GM19395 (cell line): ENCODE measurements around the gene SPDYC.
"Not testable (repeated sequence)": the region's sequence is repeated elsewhere in the genome, so short reads cannot be mapped to it uniquely, and the experiment has no call there.

Experiments
- ATAC-seq: cut with Tn5 transposase; IDR thresholded peaks from one replicate; pipeline ENCODE4 v1.9.1; 2021; ENCODE audit warnings: mild to moderate bottlenecking, moderate library complexity; ENCODE audit not compliant: unreplicated experiment

Gene SPDYC

GRCh38 chr11:65134240-65134951 is 35.6 kb upstream of the SPDYC start, which contains the start of gene SYVN1:
SYVN1 (minus strand) TSS chr11:65134519; CDS start chr11:65133601, 918 bp downstream.
- peak; percentile 70 for ATAC-seq

DNA sequence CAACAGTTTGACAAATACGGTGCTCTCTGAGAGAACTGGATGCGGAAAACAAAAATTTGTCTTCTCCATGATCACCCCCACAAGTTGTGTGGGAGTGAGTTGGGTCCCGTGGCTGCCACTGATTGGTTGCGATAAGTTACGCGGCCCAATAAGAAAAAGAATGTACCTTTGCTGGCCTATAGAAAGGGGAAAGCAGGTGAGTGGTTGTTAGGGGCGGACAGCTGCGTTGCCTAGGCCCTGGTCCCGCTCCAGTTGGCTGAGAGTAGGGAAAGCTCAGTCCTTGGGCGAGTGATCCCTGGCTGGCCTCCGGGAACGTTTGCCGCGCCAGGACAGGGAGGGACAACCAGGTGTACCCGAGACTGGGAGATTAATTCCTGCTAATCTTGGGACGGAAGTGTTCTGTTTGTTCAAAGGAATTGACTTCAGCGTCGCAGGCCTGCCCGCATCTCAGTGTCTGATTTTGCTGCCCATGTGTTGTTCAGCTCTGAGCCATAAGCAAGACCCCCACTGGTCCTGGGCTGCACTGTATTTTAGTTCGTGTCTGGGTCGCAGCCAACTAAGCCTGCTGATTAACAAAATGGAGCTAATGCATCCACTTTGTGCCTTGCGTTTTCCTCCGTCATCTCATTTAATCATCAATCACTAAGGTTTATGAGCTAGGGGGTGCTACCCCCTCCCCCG is 34.9 kb upstream of the SPDYC start:
- ATAC-seq = peak; percentile 71

DNA sequence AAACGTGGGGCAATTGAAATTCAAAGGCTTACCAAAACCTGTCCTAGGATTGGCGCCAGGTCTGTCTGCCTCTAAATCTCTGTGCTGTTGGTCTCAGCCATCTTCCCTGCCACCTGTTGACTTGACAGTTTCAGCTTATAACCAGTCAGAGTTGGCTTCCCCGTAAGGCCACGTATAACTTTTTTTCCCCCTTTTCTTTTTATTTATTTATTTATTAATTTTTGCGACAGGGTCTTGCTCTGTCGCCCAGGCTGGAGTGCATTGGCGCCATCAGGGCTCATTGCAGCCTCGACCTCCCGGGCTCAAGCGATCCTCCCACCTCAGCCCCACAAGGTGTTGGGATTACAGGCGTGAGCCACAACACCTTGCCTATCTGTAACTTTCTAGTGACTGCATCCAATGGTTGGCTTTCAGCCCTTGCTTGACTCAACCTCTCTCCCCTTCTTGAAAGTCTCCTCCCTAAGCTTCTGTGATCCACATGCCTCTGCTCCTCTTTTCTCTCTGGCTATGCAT is 34.3 kb upstream of the SPDYC start:
- ATAC-seq = no peak

- no peak for ATAC-seq
Measured at GRCh38 chr11:65136515-65137096, 33.4 kb upstream of the SPDYC start.

DNA sequence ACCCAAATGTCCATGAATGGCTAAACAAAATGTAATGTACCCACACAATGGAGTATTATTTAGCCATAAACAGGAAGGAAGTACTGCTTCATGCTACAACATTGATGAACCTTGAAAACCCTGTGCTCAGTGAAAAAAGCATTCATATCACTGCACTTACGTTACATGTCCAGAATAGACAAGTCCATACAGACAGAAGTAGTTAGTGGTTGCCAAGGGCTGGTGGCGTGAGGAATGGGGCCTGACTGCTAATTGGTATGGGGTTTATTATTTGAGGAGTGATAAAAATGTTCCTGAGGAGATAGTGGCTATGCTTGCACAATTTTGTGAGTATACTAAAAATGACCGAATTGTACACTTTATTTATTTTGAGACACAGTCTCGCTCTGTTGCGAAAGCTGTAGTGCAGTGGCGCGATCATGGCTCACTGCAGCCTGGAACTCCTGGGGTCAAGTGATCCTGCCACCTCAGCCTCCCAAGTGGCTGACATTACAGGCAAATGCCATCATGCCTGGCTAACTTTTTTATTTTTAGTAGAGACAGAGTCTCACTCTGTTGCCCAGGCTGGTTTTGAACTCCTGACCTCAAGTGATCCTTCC is 28.0 kb upstream of the SPDYC start:
- ATAC-seq = no peak

GRCh38 chr11:65147352-65148075 is 22.5 kb upstream of the SPDYC start:
- ATAC-seq = no peak

GRCh38 chr11:65148657-65149056 is 21.4 kb upstream of the SPDYC start:
- no peak for ATAC-seq

GRCh38 chr11:65150131-65150508 is 19.9 kb upstream of the SPDYC start:
- ATAC-seq = not testable (repeated sequence)

DNA sequence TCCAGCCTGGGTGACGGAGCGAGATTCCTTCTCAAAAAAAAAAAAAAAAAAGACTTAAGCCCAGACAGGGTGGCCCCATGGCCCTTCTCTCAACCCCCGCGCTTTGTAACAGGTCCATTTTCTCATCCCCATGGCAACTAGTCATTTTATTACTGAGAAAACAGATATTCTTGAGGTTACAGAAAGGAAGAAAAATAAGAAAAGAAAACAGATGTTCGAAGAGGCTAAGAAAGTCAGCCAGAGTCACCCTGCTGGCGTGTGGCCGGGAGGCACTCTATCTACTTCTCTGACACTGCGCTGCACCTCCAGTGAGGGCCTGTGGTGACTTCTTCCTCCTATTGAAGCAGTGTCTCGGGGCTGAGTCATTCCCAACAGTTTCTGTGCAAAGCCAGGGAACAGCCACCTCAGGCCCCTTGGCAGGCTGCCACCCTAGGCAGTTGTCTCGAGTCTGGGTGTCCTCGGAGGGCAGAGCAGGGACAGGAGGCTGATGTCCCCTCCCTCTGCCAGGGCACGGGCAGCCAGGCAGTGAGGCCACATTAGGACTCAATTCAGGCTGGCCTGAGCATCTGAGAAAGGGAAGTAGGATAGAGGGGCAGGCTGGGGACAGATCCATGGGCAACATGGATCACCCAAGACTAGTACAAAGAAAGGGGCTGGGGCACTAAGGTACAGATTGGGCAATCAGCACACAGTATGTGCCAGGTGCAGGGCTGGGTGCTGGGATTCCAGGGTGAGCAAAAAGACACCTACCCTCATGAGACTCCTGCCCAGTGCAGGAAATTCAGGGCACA is 19.3 kb upstream of the SPDYC start:
- ATAC-seq = peak; percentile 57

DNA sequence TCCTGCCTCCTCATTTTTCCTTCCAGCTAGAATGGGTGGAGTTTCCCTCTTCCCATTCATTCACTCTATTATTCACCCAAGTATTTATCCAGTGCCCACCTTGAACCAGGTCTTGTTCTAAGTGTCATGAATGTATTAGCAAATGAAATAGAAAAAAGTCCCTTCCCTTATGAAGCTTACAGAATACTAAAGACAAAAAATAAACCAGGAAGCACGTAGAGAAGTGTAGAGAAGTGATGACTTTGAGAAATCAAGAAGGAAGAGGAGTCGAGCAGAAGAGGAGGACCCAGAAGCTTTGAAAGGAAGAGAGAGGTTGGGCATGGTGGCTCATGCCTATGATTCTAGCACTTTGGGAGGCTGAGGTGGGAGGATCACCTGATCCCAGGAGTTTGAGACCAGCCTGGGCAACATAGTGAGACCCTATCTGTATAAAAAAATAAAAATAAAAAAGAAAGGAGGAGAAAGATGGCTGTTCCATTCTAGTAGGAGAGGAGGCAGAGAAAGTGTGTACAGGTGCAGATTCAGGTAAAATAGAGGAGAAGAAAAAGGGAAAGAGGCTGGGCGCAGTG is 18.6 kb upstream of the SPDYC start:
- no peak for ATAC-seq

DNA sequence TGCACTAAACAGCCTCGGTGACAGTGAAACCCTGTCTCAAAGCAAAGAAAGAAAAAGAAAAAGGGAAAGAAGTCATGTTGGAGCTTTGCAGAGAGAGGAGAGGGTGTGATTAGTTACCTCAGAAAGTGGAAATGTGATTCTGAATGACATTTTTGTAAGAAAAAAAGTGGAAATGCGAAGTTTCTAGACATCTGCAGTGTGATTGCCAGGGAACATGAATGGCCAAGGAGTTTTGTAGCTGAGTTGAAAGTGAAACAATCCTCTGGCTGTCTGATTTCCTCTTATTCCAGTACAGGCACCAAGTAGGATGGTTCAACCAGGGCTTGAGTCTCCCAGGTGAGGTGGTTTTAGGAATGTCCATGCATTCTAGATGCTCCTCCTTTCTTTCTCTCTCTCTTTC is 17.9 kb upstream of the SPDYC start:
- no peak for ATAC-seq

DNA sequence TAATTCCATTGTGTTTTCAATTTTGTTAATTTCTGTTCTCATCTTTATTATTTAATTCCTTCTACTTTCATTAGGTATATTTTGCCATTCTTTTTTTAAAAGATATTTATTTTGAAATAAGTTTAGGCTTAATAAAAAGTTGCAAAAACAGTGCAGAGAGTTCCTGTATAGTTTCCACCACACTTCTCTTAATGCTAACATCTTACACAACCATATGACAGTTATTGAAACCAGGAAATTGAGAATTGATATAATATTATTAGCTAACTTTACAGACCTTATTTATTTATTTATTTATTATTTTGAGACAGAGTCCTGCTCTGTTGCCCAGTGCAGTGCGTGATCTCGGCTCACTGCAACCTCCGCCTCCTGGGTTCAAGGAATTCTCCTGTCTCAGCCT is 13.8 kb upstream of the SPDYC start:
- ATAC-seq = no peak

- no peak for ATAC-seq
Measured at GRCh38 chr11:65156926-65157325, 13.1 kb upstream of the SPDYC start.

GRCh38 chr11:65157336-65157735 is 12.7 kb upstream of the SPDYC start:
- no peak for ATAC-seq

DNA sequence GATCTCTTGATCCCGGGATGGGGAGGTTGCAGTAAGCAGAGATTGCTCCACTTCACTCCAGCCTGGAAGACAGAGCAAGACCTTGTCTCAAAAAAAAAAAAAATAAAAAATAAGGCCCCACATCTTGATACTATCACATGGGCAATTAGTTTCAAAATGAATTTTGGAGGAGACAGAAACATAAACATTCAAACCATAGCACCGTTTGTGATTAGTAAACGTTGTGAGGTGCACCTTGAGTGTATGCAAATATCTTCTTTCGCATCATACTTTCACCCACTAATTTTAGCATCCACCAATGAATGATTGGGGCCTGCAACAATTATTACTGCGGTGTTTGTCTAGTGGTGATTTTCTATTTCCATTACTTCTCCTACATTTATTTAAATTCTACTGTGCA is 11.0 kb upstream of the SPDYC start:
- no peak for ATAC-seq

DNA sequence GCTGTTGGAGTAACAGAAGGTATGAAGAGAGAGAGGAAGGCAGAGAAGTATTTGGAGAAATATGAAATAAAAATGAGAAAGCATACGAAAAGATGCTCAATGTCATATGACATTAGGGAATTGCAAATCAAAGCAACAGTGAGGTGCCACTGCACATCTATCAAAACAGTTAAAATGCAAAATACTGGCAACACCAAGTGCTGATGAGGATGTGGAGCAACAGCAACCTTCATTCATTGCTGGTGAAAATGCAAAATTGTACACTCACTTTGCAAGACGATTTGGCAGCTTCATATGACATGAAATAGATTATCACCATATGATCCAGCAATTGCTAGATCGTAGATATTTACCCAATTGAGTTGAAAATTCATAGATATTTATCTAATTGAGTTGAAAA is 9.4 kb upstream of the SPDYC start:
- no peak for ATAC-seq

DNA sequence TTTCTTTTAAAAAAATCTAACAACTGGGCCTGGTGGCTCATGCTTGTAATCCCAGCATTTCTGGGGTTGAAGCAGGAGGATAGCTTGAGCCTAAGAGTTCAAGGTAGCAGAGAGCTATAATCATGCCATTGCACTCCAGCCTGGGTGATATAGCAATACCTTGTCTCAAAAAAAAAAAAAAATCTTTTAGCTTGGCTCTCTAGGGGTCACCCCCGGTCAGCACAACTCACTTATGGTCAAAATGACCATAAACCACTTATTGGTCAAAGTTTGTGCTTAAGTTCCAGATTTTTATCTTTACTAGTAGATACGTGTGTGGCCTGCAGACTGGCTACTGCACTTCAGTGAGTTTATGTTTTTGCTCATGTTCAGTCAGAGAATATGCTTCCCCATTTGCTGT is 6.3 kb upstream of the SPDYC start:
- no peak for ATAC-seq

- no peak for ATAC-seq
Measured at GRCh38 chr11:65165410-65166317, 4.4 kb upstream of the SPDYC start.

GRCh38 chr11:65166893-65167292 is 3.1 kb upstream of the SPDYC start:
- no peak for ATAC-seq
